PC-9 (cell line): ENCODE data around the gene FCN3.

Source experiments
- CTCF ChIP-seq: fragments of 200-600 bp; sonication (generic); conservative IDR thresholded peaks from 2 replicates; pipeline ENCODE4 v1.6.1; 2017; ENCODE audit warnings: mixed run types, antibody characterized with exemption, mild to moderate bottlenecking, moderate library complexity
- EZH2 ChIP-seq: fragments of 200-600 bp; sonication (generic); IDR thresholded peaks from 2 replicates; pipeline ENCODE4 v1.8.0; 2017; ENCODE audit warnings: antibody characterized with exemption, low read depth

- TF ChIP-seq CTCF (no peak), EZH2 (no peak)
Observed at GRCh38 chr1:27351541-27352107, 23.0 kb downstream of the FCN3 start.
